Endothelial cell of umbilical vein (primary cell): ENCODE data around the gene TRAF7. TPM values are rescaled to one million over a fixed set of nuclear protein-coding genes. Genes with fewer than 3 reads are reported as not detected.

Experiments
- BruUV-seq: library from RNA; stranded (reverse); fragments of 400-500 nt; replicated peaks from 2 replicates; lab custom pipeline; 2021; lab: Mats Ljungman, UMichigan
- CTCF ChIA-PET: fragments of 300-600, 350-600 bp; sonication (Branson Sonifier 250); formaldehyde crosslinking; loops from one replicate; lab custom pipeline; 2021; ENCODE audit warnings: antibody characterized with exemption, inconsistent platforms; lab: Charles Lee
- POLR2A ChIA-PET: fragments of 300-600, 350-600 bp; sonication (Branson Sonifier 250); formaldehyde crosslinking; loops from one replicate; lab custom pipeline; 2021; ENCODE audit warnings: antibody characterized with exemption, inconsistent platforms; lab: Charles Lee
- DNase-seq: peaks from one replicate; pipeline ENCODE4 v3.0.0-alpha.2; 2011; ENCODE audit warnings: low read depth, low spot score
- FAIRE-seq: peaks from 2 replicates; lab custom pipeline; 2011; peaks lifted over from hg19 to GRCh38; lab: Jason Lieb, UNC
- H2AFZ ChIP-seq: 2 replicates; pipeline ENCODE4 v1.6.0; 2012; ENCODE audit warnings: low read depth, low read length, control low read depth, inconsistent platforms
- H3K27ac ChIP-seq: 2 replicates; pipeline ENCODE4 v1.5.1; 2011; ENCODE audit warnings: low read depth, mild to moderate bottlenecking, control low read depth, low read length, moderate library complexity; ENCODE audit not compliant: insufficient read depth
- H3K27me3 ChIP-seq, 2 experiments: 2 replicates each; pipeline versions ENCODE4 v1.6.0 to v1.6.1; 2011; ENCODE audit warnings: low read length in 2 of 2, mixed read lengths in 1 of 2; ENCODE audit not compliant: control insufficient read depth in 2 of 2, insufficient read depth in 2 of 2
- H3K36me3 ChIP-seq, 2 experiments: 2 replicates in 1 of 2; 3 replicates in 1 of 2; pipeline ENCODE4 v1.5.1; 2011; ENCODE audit warnings: low read length in 2 of 2, mild to moderate bottlenecking in 1 of 2, moderate library complexity in 1 of 2; ENCODE audit not compliant: control insufficient read depth in 2 of 2, insufficient read depth in 2 of 2; ENCODE audit errors: extremely low read depth in 1 of 2
- H3K4me1 ChIP-seq: 3 replicates; pipeline ENCODE4 v1.5.1; 2011; ENCODE audit warnings: mild to moderate bottlenecking, low read length; ENCODE audit not compliant: control insufficient read depth, insufficient read depth; ENCODE audit errors: extremely low read depth
- H3K4me2 ChIP-seq: 2 replicates; pipeline ENCODE4 v1.6.1; 2011; ENCODE audit warnings: low read length, control low read depth, mixed read lengths; ENCODE audit not compliant: insufficient read depth
- H3K4me3 ChIP-seq, 3 experiments: fragments of 200-600 bp in 1 of 3; sonication (generic), shearing (Covaris generic) in 1 of 3; replicated peaks in 1 of 3; 2 replicates each; pipeline ENCODE4 v1.5.1; 2011 to 2016; ENCODE audit warnings: control low read depth in 3 of 3, low read length in 3 of 3, mild to moderate bottlenecking in 2 of 3, inconsistent platforms in 1 of 3, low read depth in 1 of 3, moderate library complexity in 1 of 3; ENCODE audit not compliant: insufficient read depth in 1 of 3
- H3K79me2 ChIP-seq: 2 replicates; pipeline ENCODE4 v1.6.0; 2012; ENCODE audit warnings: low read length, inconsistent platforms; ENCODE audit not compliant: control insufficient read depth, insufficient read depth
- H3K9ac ChIP-seq: replicated peaks from 2 replicates; pipeline ENCODE3; 2011; ENCODE audit warnings: low read length, control low read depth; ENCODE audit not compliant: insufficient read depth; ENCODE audit errors: extremely low read depth
- H3K9me1 ChIP-seq: replicated peaks from 3 replicates; pipeline ENCODE4 v1.6.0; 2011; ENCODE audit warnings: mild to moderate bottlenecking, low read length; ENCODE audit not compliant: control insufficient read depth, insufficient read depth; ENCODE audit errors: extremely low read depth
- H3K9me3 ChIP-seq: replicated peaks from 2 replicates; pipeline ENCODE4 v1.5.1; 2012; ENCODE audit warnings: low read length, inconsistent platforms; ENCODE audit not compliant: control insufficient read depth, insufficient read depth
- H4K20me1 ChIP-seq: replicated peaks from 2 replicates; pipeline ENCODE3; 2011; ENCODE audit warnings: mild to moderate bottlenecking, low read length; ENCODE audit not compliant: control insufficient read depth, insufficient read depth; ENCODE audit errors: extremely low read depth
- CTCF ChIP-seq, 2 donors: IDR thresholded peaks; 1 replicate in 1 of 2; 2 replicates in 1 of 2; pipeline ENCODE4 v1.5.1; 2011; ENCODE audit warnings: low read length in 2 of 2, mild to moderate bottlenecking in 2 of 2, moderate library complexity in 2 of 2, control low read depth in 1 of 2, inconsistent platforms in 1 of 2, low read depth in 1 of 2; ENCODE audit not compliant: insufficient read depth in 1 of 2; ENCODE audit errors: extremely low read depth in 1 of 2
- EZH2 ChIP-seq: IDR thresholded peaks from 2 replicates; pipeline ENCODE4 v1.6.1; 2012; ENCODE audit warnings: borderline replicate concordance, low read depth, mild to moderate bottlenecking, moderate library complexity, low read length, inconsistent platforms; ENCODE audit not compliant: severe bottlenecking
- FOS ChIP-seq: IDR thresholded peaks from 2 replicates; pipeline ENCODE4 v1.6.1; 2011; ENCODE audit warnings: mild to moderate bottlenecking, low read length, moderate library complexity, borderline replicate concordance; ENCODE audit not compliant: insufficient read depth
- GATA2 ChIP-seq: IDR thresholded peaks from 2 replicates; pipeline ENCODE4 v1.7.0; 2011; ENCODE audit warnings: low read depth, mild to moderate bottlenecking, moderate library complexity, mixed read lengths, low read length; ENCODE audit not compliant: insufficient read length, insufficient read depth
- JUN ChIP-seq: IDR thresholded peaks from 2 replicates; pipeline ENCODE4 v1.6.1; 2011; ENCODE audit warnings: borderline replicate concordance, low read depth; ENCODE audit not compliant: insufficient read length, insufficient read depth
- MAX ChIP-seq: IDR thresholded peaks from 2 replicates; pipeline ENCODE4 v1.6.1; 2011; ENCODE audit not compliant: insufficient read depth, insufficient read length
- MYC ChIP-seq: IDR thresholded peaks from one replicate; pipeline ENCODE4 v1.6.1; 2011; ENCODE audit warnings: mild to moderate bottlenecking, low read depth, low read length
- POLR2A ChIP-seq: IDR thresholded peaks from 2 replicates; pipeline ENCODE4 v1.6.1; 2012; ENCODE audit warnings: low read depth, mild to moderate bottlenecking, control low read depth, low read length
- POLR2AphosphoS5 ChIP-seq: IDR thresholded peaks from 2 replicates; pipeline ENCODE4 v1.6.1; 2012; ENCODE audit warnings: low read depth, mild to moderate bottlenecking, control low read depth, low read length, moderate library complexity; ENCODE audit not compliant: insufficient read depth
- dilution Hi-C: fragments of 300-500 bp; cut with MboI; formaldehyde crosslinking; loops from one replicate; pipeline ENCODE4 v1.15.0; 2019; ENCODE audit warnings: low sequenced_read_pairs; ENCODE audit not compliant: extremely low pct_ligation_motif_present
- intact Hi-C: fragments of 100-400 bp; cut with micrococcal nuclease; formaldehyde crosslinking; loops from one replicate; pipeline ENCODE4 v1.10.0; 2022
- polyA plus RNA-seq, 4 experiments: library from polyadenylated mRNA; depleted of rRNA in 3 of 4; stranded (reverse) in 3 of 4; unstranded in 1 of 4; fragments of >200 nt; gene quantifications; 2 replicates each; pipeline versions ENCODE4 v1.2.1 to v1.2.3, GENCODE V29; 2011 to 2012; ENCODE audit warnings: missing spikeins in 1 of 4
- total RNA-seq: library from RNA; stranded (reverse); gene quantifications from 2 replicates; pipeline ENCODE4 v1.2.3, GENCODE V29; 2021

Gene TRAF7
- total and polyA plus RNA-seq, 2 donors (not counting 3 experiments of a cell fraction or from before 2014, with no cell fraction given): 141 to 175 TPM

GRCh38 chr16:2210386-2211365 lies 55.1 kb downstream of the TRAF7 start, which contains the start of gene BRICD5:
Gene BRICD5 (minus strand): TSS chr16:2210863. CDS start chr16:2210833, 30 bp downstream.
- intact Hi-C loops: no loop called here
- TF ChIP-seq GATA2 (no peak), FOS (no peak), POLR2AphosphoS5 (no peak), MYC (no peak), CTCF (IDR thresholded peaks at IDR 0.05; ENCODE audit: extremely low read depth in 1 of 2, insufficient read depth in 1 of 2, low read depth in 1 of 2, low read length in 2 of 2) (no peak), JUN (no peak), MAX (no peak), POLR2A (no peak), EZH2 (no peak)
- DNase-seq (no peak), FAIRE-seq (no peak)
- H3K4me2 ChIP-seq: no peak within 1 kb of the TSS
- no peaks in the 10 kb centered on the region for H3K9me1 ChIP-seq
- H3K4me3 ChIP-seq: no peak within 1 kb of the TSS
- no peaks in the 10 kb centered on the region for H3K27me3 ChIP-seq
- no peak within 1 kb of the TSS for H3K27ac ChIP-seq
- ChIA-PET CTCF (no interaction called here), POLR2A (interaction anchor here (2.1 kb wide), 1 partner anchor 55 kb away, joined by 9 read pairs; the partner anchor contains the start of gene TRAF7)
- H3K9me3 ChIP-seq: no peaks in the 10 kb centered on the region
- no peak within 1 kb of the TSS for H3K9ac ChIP-seq
- BruUV-seq: no TSS peak
- dilution Hi-C loops: no loop called here
- H4K20me1 ChIP-seq: no peaks in the 10 kb centered on the region
- peaks cover 0 to 22% of the 10 kb centered on the region in 2 experiments for H3K36me3 ChIP-seq
- peaks cover 21% of the 10 kb centered on the region for H3K4me1 ChIP-seq
- H2AFZ ChIP-seq: no peak within 1 kb of the TSS
- peaks cover 32% of the 10 kb centered on the region for H3K79me2 ChIP-seq
